SK-N-MC (cell line): ENCODE measurements around the gene BLZF1.

Experiments
- EZH2 ChIP-seq: fragments of 200-600 bp; sonication (generic); IDR thresholded peaks from one replicate; pipeline ENCODE4 v1.6.1; 2017; ENCODE audit warnings: antibody characterized with exemption
- POLR2AphosphoS5 ChIP-seq: IDR thresholded peaks from 2 replicates; pipeline ENCODE4 v1.6.1; 2012; ENCODE audit warnings: mild to moderate bottlenecking, low read depth, low read length, borderline replicate concordance

DNA sequence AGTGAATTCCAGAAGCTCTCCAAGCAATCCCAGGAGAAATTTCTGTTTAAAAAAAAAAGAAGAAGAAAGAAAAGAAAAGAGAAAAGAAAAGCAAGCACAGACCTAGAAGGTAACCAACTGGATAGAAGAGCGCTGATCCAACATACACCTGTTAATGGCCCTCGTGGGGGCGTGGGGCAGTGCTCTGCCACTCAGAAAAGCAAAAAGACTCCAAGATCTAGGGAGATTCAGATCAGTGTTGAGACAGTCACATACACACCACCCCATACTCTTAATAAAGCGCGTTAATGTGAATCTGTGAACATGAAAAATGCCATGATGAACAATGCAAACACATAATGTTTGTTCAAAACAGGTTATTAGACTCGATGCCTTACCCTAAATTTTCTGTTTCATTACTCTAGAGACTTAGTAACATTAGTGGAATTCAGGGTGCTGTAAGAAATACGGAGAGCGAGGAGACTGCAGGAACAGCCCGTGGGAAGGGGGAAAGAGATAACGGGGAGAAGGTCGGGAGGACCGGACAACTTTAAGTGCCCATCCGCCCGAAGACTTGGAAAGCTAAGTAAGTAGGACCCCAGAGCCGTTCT lies 804 bp upstream of the BLZF1 start:
- TF ChIP-seq EZH2 (no peak), POLR2AphosphoS5 (no peak)
